GM19328 (cell line): ENCODE results near the gene TSSC4.
"Not testable (repeated sequence)": the region's sequence is repeated elsewhere in the genome, so short reads cannot be mapped to it uniquely, and the experiment has no call there.

Experiments
- ATAC-seq: cut with Tn5 transposase; IDR thresholded peaks from one replicate; pipeline ENCODE4 v1.9.1; 2021; ENCODE audit warnings: mild to moderate bottlenecking, moderate library complexity; ENCODE audit not compliant: unreplicated experiment

TSSC4 gene

DNA sequence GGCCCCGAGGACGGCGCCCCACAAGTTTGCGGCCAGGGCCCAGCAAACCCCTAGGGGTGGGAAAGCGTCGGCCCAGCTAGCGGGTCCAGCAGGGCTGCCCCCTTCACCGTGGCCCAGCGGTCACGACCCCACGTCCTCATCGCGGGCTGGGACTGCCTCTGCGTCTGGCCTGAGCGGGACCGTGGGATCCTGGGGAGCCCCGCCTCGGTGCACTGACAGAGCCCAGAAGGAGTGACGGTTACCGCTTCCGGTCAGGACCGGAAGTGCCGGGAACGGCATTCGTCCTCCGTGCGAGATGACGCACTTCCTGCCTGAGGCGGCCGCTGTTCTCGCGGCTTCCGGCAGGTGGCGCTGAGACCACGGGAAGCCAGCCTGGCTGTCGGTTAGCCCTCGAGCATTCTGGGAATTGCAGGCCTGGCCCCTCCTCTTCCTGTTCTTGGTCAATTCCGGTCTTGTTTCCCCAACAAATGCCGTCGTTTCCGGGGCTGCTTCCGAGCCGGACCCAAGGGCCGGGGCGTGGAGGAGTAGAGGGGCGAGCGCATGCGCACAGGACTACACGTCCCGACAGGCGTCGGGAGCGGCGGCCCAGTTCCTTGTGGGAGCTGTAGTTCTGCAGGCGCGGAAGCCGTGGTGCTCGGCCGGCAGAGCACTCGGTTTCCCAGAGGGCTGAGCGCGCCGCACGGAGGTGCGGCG lies at the start of gene TSSC4:
Gene TSSC4, plus strand, starts transcription at position 682 of the 693 bp plus-strand sequence. CDS start 1,884 bp downstream, outside the sequence.
- ATAC-seq, result peak; percentile 82

- no peak for ATAC-seq
Observed at GRCh38 chr11:2351701-2352100, 48.8 kb upstream of the TSSC4 start.

DNA sequence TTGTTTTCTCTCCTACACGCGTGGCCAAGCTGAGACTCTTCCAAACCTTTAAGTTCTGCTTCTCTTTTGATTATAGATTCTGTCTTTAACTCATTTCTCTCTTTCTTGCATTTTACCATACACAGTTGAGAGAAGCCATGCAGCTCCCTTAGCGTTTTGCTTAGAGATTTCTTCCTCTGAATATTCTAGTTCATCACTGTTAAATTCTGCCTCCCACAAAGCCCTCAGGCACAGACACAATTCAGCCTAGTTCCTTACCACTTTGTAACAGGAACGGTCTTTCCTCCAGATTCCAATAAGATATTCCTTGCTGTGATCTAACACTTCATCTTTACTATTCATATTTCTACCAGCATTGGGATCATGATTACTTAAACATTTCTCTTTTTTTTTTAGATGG lies 48.1 kb upstream of the TSSC4 start:
- ATAC-seq, result no peak

DNA sequence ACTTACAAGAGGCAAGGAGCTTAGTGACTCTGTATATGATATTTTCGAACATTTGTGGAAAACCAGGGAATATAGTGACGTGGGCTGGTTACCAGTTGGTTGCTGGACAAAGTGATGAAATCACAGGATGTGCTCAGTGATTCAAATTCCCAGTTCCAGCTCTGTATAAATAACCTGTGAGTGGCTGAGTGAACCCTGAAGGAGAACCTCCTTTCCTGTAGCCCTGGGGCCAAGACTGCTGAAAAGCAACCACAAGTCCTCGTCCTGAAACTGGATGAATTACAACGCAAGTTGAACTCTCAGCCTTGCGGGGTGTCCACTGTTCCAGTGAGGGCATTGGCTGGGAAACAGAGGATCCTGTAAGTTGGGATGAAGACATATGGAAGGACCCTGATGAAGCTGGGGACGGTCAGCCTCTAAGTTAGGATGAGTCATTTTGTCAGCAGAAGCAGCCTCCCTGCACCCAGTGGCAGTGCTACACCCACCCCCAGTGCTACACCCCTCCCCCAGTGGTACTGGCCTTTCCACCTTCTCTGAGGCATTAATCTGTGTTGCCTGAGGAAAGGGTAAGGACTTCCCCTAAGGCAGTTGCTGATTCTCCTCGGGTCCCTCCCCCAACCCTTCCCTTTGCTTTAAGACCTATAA lies 45.4 kb upstream of the TSSC4 start:
- no peak for ATAC-seq

- no peak for ATAC-seq
Observed at GRCh38 chr11:2357246-2357645, 43.3 kb upstream of the TSSC4 start.

DNA sequence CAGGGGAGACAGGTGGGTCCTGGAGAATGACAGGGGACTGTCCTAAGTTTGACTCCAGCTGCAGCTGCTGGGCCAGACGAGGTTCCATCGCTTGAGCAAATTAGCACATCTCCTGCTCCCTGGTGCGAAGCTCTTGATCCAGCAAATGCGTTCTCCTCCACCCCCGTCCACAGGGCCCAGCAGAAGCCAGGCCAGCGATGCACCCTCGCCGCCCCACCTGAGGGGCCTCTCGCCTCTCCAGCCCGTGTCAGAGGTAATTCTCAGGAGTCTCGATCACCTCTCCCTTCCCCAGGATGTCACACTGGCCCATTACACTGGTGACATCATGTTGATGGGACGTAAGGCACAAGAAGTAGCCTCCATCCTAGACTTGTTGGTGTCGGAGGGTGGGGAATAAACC lies 42.9 kb upstream of the TSSC4 start:
- ATAC-seq, result not testable (repeated sequence)

DNA sequence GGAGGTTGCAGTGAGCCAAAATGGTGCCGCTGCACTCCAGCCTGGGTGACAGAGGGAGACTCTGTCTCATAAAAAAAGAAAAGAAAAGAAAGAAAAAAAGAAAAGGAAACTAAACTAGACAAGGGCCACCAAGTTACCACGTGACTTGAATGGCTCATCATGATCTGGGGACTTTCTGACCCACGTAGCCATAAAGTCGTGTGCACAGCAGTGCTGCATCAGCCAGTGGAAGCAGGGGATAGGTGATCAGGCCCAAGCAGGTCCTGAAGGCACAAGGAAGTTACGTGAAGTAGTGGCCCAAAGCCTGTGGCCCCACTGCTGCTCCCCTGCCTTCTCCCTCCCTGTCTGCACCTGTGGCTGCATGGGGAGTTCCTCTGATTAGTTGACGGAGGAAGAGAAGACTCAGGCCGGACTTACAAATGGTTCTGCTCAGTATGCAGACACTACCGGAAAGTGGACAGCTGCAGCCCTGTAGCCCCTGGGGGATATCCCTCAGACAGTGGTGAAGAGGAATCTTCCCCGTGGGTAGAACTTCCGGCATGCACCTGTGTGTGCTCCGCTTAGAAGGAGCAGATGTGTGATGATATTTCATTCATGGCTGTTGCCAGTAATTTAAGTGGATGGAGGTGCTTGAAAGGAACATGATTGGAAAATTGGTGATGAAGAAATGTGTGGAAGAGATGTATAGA lies 41.7 kb upstream of the TSSC4 start:
- ATAC-seq, result no peak

DNA sequence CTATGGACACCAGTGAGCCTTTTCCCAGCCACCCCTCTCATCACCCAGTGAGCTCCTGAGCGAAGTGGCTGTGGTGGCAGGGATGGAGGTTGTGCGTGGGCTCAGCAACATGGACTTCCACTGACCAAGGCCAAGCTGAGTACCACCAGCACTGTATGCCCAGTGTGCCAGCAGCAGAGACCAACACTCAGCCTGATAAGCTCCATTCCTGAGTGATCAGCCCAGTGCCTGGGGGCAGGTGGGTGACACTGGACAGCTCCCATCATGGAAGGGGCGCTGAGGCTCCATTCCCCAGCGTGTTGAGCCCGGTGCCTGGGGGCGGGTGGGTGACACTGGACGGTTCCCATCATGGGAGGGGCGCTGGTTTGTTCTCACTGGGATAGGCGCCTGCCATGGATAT lies 41.0 kb upstream of the TSSC4 start:
- ATAC-seq, result no peak

DNA sequence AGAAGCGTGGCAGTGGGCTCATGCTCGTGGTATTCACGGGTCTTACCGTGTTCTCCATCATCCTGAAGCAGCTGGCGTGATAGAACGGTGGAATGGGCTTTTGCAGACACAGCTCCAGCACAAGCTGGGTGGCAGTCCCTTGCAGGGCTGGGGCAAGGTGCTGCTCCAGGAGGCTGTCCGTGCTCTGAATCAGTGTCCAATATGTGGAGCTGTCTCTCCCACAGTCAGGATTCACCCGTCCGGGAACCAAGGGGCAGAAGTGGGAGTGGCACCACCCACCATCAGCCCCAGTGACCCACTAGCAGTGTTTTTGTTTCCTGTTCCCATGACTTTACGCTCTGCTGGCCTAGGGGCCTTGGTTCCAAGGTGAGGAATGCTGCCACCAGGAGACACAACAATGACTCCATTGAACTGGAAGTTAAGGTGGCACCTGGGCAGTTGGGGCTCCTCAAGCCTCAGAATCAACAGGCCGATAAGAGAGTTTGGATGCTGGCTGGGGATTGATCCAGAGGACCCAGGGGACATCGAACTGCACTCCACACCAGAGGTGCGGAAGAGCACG lies 40.4 kb upstream of the TSSC4 start:
- ATAC-seq, result no peak

DNA sequence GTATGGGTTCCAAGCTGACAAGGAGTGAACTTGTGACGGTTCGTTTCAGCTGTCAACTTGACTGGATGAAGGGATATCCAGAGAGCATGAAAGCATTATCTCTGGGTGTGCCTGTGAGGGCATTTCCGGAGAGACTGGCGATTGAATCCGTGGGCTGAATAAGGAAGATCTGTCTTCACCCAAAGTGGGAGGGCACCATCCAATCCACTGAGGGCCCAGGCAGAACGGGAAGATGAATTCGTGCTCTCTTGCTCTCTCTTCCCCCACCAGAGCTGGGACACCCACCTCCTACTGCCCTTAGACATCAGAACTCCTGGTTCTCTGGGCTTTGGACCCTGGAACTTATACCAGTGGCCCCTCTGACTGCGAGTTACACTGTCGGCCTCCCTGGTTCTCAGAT lies 39.0 kb upstream of the TSSC4 start:
- ATAC-seq, result no peak

DNA sequence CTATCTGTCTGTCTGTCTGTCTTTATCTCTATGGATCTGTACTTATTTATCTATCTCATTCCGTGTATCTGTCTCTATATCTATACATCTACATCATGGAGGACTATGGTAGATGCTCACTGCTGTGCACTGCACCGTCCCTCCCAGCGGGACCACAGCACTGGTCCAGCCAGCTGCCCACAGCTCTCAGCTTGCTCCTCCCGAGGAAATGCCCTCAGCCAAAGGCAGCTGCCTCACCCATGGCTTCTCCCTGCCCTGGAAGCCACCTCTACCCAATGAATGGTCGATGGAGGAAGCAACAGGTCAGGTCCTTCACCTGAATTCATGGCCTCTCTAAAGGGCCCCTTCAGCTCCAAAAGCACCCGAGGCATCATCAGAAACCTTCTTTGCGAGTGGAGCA lies 38.1 kb upstream of the TSSC4 start:
- ATAC-seq, result no peak

- no peak for ATAC-seq
Observed at GRCh38 chr11:2363130-2363529, 37.4 kb upstream of the TSSC4 start.

GRCh38 chr11:2363577-2364370 lies 36.8 kb upstream of the TSSC4 start:
- no peak for ATAC-seq

DNA sequence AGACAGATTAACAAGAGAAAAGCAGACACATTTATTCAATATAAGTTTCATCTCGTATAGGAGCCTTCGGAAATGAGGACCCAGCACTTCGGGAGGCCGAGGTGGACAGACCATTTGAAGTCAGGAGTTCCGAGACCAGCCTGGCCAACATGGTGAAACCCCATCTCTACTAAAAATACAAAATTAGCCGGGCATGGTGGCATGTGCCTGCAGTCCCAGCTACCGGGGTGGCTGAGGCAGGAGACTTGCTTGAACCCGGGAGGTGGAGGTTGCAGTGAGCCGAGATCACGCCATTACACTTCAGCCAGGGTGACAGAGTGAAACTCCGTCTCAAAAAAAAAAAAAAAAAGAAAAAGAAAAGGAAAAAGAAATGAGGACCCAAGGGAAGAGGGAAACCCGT lies 36.2 kb upstream of the TSSC4 start:
- ATAC-seq, result not testable (repeated sequence)

GRCh38 chr11:2365571-2366210 lies 34.9 kb upstream of the TSSC4 start:
- ATAC-seq, result no peak

DNA sequence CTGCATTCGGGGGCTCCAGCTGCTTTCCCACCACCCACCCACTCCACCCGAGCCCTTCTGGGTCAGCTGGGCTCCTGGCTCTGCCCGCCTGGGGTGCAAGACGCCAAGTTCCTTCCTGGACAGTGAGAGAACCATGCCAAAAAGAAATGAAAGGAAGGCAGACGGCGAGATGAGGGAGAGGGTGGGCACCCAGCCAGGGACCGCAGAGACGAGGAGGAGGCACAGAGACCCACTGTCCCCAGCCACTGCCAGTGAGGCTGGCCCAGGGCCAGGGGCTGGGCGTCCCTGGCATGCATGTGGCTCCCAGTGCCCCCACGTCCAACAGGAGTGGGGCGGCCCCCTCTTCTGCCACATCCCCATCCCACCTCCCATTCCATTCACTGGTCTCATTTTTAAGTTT lies 34.3 kb upstream of the TSSC4 start:
- ATAC-seq, result no peak

- no peak for ATAC-seq
Observed at GRCh38 chr11:2366733-2367132, 33.8 kb upstream of the TSSC4 start.

DNA sequence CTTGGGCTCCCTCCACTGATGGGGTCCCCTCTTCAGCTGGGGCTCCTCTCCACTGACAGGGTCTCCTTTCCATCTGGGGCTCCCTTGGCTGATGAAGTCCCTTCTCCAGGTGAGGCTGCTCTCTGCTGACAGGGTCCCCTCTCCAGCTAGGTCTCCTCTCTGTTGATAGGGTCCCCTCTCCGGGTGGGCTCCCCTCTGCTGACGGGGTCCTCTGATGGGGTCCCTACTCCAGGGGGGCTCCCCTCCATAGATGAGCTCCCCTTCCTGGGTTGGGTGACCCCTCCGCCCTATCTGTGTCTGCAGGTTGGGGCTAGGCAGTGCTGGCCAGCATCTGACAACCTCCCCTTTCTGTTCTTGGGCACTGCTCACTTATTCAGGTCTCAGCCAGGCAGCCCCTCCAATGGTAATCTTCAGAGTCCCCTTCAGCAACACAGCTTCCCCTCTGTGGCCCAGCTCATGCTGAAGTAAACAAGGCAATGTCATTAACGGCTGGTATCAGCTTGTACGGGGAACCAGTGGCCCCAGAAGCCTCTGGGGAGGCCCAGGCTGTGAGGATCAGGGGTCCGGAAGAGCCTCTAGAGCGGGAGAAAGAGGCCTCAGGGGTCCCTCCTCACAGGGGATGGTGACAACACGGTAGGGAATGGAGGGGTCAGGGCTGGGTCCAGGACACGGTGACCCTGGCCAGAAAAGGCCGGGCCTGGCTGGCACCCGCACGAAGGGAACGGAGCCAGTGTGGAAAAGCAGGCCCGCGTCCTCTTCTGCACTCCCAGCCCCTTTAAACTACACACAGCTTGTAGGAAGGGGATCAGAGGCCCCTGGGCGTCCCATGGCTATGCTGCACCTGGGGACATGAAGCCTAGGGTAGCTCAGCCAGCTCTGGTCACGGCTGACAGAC lies 33.0 kb upstream of the TSSC4 start:
- ATAC-seq, result no peak

- no peak for ATAC-seq
Observed at GRCh38 chr11:2368178-2368850, 32.2 kb upstream of the TSSC4 start.
